HL-60 (cell line): Measurements from ENCODE around the gene TMEM94.

Experiments used
- GABPA ChIP-seq: IDR thresholded peaks from 2 replicates; pipeline ENCODE4 v1.6.1; 2012; ENCODE audit warnings: low read depth
- POLR2AphosphoS5 ChIP-seq: IDR thresholded peaks from 2 replicates; pipeline ENCODE4 v1.6.1; 2012; ENCODE audit warnings: low read depth
- SPI1 ChIP-seq: IDR thresholded peaks from 2 replicates; pipeline ENCODE4 v1.6.1; 2012; ENCODE audit warnings: low read depth, mild to moderate bottlenecking, borderline replicate concordance
- TF ChIP-seq, protein P1 (sequence below): IDR thresholded peaks from one replicate; pipeline ENCODE4 v1.5.1; 2011; ENCODE audit warnings: low read length, control low read depth, inconsistent platforms; ENCODE audit not compliant: insufficient read depth
- TF ChIP-seq, protein P2 (sequence below): IDR thresholded peaks from 2 replicates; pipeline ENCODE4 v1.6.1; 2012; ENCODE audit warnings: low read depth; ENCODE audit not compliant: insufficient replicate concordance

- TF ChIP-seq, protein P1, sequence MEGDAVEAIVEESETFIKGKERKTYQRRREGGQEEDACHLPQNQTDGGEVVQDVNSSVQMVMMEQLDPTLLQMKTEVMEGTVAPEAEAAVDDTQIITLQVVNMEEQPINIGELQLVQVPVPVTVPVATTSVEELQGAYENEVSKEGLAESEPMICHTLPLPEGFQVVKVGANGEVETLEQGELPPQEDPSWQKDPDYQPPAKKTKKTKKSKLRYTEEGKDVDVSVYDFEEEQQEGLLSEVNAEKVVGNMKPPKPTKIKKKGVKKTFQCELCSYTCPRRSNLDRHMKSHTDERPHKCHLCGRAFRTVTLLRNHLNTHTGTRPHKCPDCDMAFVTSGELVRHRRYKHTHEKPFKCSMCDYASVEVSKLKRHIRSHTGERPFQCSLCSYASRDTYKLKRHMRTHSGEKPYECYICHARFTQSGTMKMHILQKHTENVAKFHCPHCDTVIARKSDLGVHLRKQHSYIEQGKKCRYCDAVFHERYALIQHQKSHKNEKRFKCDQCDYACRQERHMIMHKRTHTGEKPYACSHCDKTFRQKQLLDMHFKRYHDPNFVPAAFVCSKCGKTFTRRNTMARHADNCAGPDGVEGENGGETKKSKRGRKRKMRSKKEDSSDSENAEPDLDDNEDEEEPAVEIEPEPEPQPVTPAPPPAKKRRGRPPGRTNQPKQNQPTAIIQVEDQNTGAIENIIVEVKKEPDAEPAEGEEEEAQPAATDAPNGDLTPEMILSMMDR, result no peak
- TF ChIP-seq, protein P2, sequence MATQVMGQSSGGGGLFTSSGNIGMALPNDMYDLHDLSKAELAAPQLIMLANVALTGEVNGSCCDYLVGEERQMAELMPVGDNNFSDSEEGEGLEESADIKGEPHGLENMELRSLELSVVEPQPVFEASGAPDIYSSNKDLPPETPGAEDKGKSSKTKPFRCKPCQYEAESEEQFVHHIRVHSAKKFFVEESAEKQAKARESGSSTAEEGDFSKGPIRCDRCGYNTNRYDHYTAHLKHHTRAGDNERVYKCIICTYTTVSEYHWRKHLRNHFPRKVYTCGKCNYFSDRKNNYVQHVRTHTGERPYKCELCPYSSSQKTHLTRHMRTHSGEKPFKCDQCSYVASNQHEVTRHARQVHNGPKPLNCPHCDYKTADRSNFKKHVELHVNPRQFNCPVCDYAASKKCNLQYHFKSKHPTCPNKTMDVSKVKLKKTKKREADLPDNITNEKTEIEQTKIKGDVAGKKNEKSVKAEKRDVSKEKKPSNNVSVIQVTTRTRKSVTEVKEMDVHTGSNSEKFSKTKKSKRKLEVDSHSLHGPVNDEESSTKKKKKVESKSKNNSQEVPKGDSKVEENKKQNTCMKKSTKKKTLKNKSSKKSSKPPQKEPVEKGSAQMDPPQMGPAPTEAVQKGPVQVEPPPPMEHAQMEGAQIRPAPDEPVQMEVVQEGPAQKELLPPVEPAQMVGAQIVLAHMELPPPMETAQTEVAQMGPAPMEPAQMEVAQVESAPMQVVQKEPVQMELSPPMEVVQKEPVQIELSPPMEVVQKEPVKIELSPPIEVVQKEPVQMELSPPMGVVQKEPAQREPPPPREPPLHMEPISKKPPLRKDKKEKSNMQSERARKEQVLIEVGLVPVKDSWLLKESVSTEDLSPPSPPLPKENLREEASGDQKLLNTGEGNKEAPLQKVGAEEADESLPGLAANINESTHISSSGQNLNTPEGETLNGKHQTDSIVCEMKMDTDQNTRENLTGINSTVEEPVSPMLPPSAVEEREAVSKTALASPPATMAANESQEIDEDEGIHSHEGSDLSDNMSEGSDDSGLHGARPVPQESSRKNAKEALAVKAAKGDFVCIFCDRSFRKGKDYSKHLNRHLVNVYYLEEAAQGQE, result no peak
- no peak for TF ChIP-seq POLR2AphosphoS5
- TF ChIP-seq SPI1, result no peak
- TF ChIP-seq GABPA, result no peak
These were observed 59.8 kb downstream of the TMEM94 start, which contains the start of gene TSEN54 for GRCh38 chr17:75516255-75516618.
